HCT116 (cell line): Measurements from ENCODE around the gene ASB8. TPM values are rescaled to one million over a fixed set of nuclear protein-coding genes. Genes with fewer than 3 reads are reported as not detected.

Source experiments
- ATAC-seq: fragments of 200-7000 bp; cut with Tn5 transposase; 2 replicates; pipeline ENCODE4 v1.9.1; 2020; ENCODE audit warnings: mild to moderate bottlenecking, moderate library complexity
- BruUV-seq: library from RNA; stranded (reverse); fragments of 400-500 nt; replicated peaks from 2 replicates; lab custom pipeline; 2021; lab: Mats Ljungman, UMichigan
- CTCF ChIA-PET: fragments of 300-600 bp; sonication (Branson Sonifier 250); formaldehyde crosslinking; loops from one replicate; lab custom pipeline; 2021; ENCODE audit warnings: antibody characterized with exemption; lab: Charles Lee
- POLR2A ChIA-PET: fragments of 300-600, 350-600 bp; sonication (Branson Sonifier 250); formaldehyde crosslinking; loops from one replicate; lab custom pipeline; 2021; ENCODE audit warnings: antibody characterized with exemption; lab: Charles Lee
- RAD21 ChIA-PET, 2 experiments: fragments of 300-600 bp; sonication (Branson Sonifier 250); formaldehyde crosslinking; loops; one replicate each; lab custom pipeline; 2023; ENCODE audit warnings: low total read pairs in 2 of 2; ENCODE audit not compliant: uncharacterized antibody in 2 of 2, unreplicated experiment in 2 of 2, low non-redundant PET in 1 of 2; lab: Charles Lee
- DNase-seq: peaks from one replicate; pipeline ENCODE4 v3.0.0-alpha.2; 2010; ENCODE audit warnings: low read depth, low spot score
- H2AFZ ChIP-seq: fragments of 200-600 bp; shearing (Covaris generic), sonication (generic); 2 replicates; pipeline ENCODE4 v1.6.1; 2017; ENCODE audit warnings: low read depth, mixed run types, mixed read lengths, antibody characterized with exemption, low read length; ENCODE audit not compliant: poor library complexity, severe bottlenecking
- H3K27ac ChIP-seq: 2 replicates; pipeline ENCODE4 v1.5.1; 2012; ENCODE audit warnings: low read depth, low read length
- H3K27me3 ChIP-seq: fragments of 200-600 bp; sonication (generic); 2 replicates; pipeline ENCODE4 v1.6.1; 2016; ENCODE audit warnings: mixed run types, low read length, mixed read lengths; ENCODE audit not compliant: insufficient read depth
- H3K36me3 ChIP-seq, 2 experiments: fragments of 200-500 bp in 1 of 2; fragments of 200-600 bp in 1 of 2; sonication (Bioruptor generic) in 1 of 2; sonication (generic) in 1 of 2; 2 replicates each; pipeline versions ENCODE4 v1.5.1 to v1.6.1; 2014 to 2016; ENCODE audit warnings: low read length in 2 of 2, inconsistent platforms in 1 of 2, mixed read lengths in 1 of 2, mixed run types in 1 of 2; ENCODE audit not compliant: insufficient read depth in 2 of 2, control insufficient read depth in 1 of 2
- H3K4me1 ChIP-seq, 2 experiments: fragments of 200-600 bp in 1 of 2; sonication (generic) in 1 of 2; 2 replicates each; pipeline versions ENCODE4 v1.5.1 to v1.6.1; 2012 to 2017; ENCODE audit warnings: low read length in 2 of 2, inconsistent platforms in 1 of 2, mild to moderate bottlenecking in 1 of 2, mixed read lengths in 1 of 2, mixed run types in 1 of 2, moderate library complexity in 1 of 2; ENCODE audit not compliant: insufficient read depth in 2 of 2, control insufficient read depth in 1 of 2
- H3K4me2 ChIP-seq: fragments of 200-600 bp; sonication (generic); 2 replicates; pipeline ENCODE4 v1.6.1; 2017; ENCODE audit warnings: mixed run types, low read length, mixed read lengths
- H3K4me3 ChIP-seq, 2 experiments: fragments of 200-600 bp in 1 of 2; sonication (generic) in 1 of 2; replicated peaks in 1 of 2; 2 replicates each; pipeline ENCODE4 v1.5.1; 2011 to 2016; ENCODE audit warnings: low read length in 2 of 2, control low read depth in 1 of 2, low read depth in 1 of 2, mild to moderate bottlenecking in 1 of 2, mixed read lengths in 1 of 2, mixed run types in 1 of 2
- H3K79me2 ChIP-seq: fragments of 200-600 bp; sonication (generic); 2 replicates; pipeline ENCODE4 v1.6.1; 2017; ENCODE audit warnings: mild to moderate bottlenecking, mixed run types, low read length, moderate library complexity, mixed read lengths; ENCODE audit not compliant: insufficient read depth
- H3K9ac ChIP-seq: fragments of 200-600 bp; sonication (generic); 2 replicates; pipeline ENCODE4 v1.6.1; 2016; ENCODE audit warnings: low read length, mixed read lengths
- H3K9me2 ChIP-seq: fragments of 200-600 bp; sonication (generic), shearing (Covaris generic); 2 replicates; pipeline ENCODE4 v1.6.1; 2017; ENCODE audit warnings: mixed run types, mild to moderate bottlenecking, moderate library complexity; ENCODE audit not compliant: insufficient read depth
- H3K9me3 ChIP-seq, 2 experiments: fragments of 200-500 bp in 1 of 2; fragments of 200-600 bp in 1 of 2; sonication (Bioruptor generic) in 1 of 2; sonication (generic) in 1 of 2; 2 replicates each; pipeline ENCODE4 v1.6.1; 2014 to 2017; ENCODE audit warnings: low read length in 2 of 2, mixed read lengths in 2 of 2, inconsistent platforms in 1 of 2, low read depth in 1 of 2, mild to moderate bottlenecking in 1 of 2, mixed run types in 1 of 2, moderate library complexity in 1 of 2; ENCODE audit not compliant: control insufficient read depth in 1 of 2, insufficient read depth in 1 of 2
- H4K20me1 ChIP-seq: fragments of 200-600 bp; sonication (generic), shearing (Covaris generic); 2 replicates; pipeline ENCODE4 v1.6.1; 2017; ENCODE audit warnings: mixed run types, mild to moderate bottlenecking, moderate library complexity; ENCODE audit not compliant: insufficient read depth
- ATF3 ChIP-seq: IDR thresholded peaks from 2 replicates; pipeline ENCODE4 v1.6.1; 2012
- CTCF ChIP-seq, 3 experiments: fragments of 200-600 bp in 1 of 3; sonication (generic) in 1 of 3; IDR thresholded peaks in 2 of 3; conservative IDR thresholded peaks in 1 of 3; 2 replicates each; pipeline ENCODE4 v1.5.1; 2012 to 2017; ENCODE audit warnings: low read depth in 2 of 3, low read length in 2 of 3, antibody characterized with exemption in 1 of 3, borderline replicate concordance in 1 of 3, control low read depth in 1 of 3, mild to moderate bottlenecking in 1 of 3, mixed read lengths in 1 of 3, mixed run types in 1 of 3, moderate library complexity in 1 of 3; ENCODE audit not compliant: insufficient read depth in 1 of 3
- FOSL1 ChIP-seq: IDR thresholded peaks from 2 replicates; pipeline ENCODE4 v1.6.1; 2012; ENCODE audit warnings: low read depth
- JUND ChIP-seq: IDR thresholded peaks from 2 replicates; pipeline ENCODE4 v1.6.1; 2012
- MAX ChIP-seq: IDR thresholded peaks from 2 replicates; pipeline ENCODE4 v1.6.1; 2012
- POLR2AphosphoS5 ChIP-seq: IDR thresholded peaks from 2 replicates; pipeline ENCODE4 v1.6.1; 2011; ENCODE audit warnings: mild to moderate bottlenecking, low read depth, low read length, moderate library complexity
- REST ChIP-seq: IDR thresholded peaks from 2 replicates; pipeline ENCODE4 v1.6.1; 2012; ENCODE audit warnings: low read depth
- SIN3A ChIP-seq: IDR thresholded peaks from 2 replicates; pipeline ENCODE4 v1.6.1; 2012; ENCODE audit warnings: low read depth
- intact Hi-C: fragments of 100-400 bp; cut with micrococcal nuclease; formaldehyde crosslinking; loops from 2 replicates; pipeline ENCODE4 v1.10.0; 2022
- total RNA-seq: library from RNA; stranded (reverse); gene quantifications from one replicate; pipeline ENCODE4 v1.2.1, GENCODE V29; 2021; ENCODE audit not compliant: unreplicated experiment

ASB8 gene
- total RNA-seq, 1 experiment from 2014 or later, result 14.0 TPM

- peak overlapping the region; percentile 53 for H2AFZ ChIP-seq
- H3K27me3 ChIP-seq, result no peaks in the 10 kb centered on the region
- no peaks in the 10 kb centered on the region for H3K36me3 ChIP-seq
- DNase-seq (no peak), ATAC-seq (peak; percentile 35)
- 0 out of 2 replicates have a peak, but pooled peaks cover 4% of the 10 kb centered on the region for H3K79me2 ChIP-seq
- H3K4me3 ChIP-seq, result peak overlapping the region; percentile 83 to 98
- no peaks in the 10 kb centered on the region for H4K20me1 ChIP-seq
- no peaks in the 10 kb centered on the region for H3K9me3 ChIP-seq
- BruUV-seq, result no TSS peak
- intact Hi-C loops, result loop anchor here (5.0 kb wide), 1 partner anchor 51 kb away; the partner anchor contains the start of gene SENP1
- H3K4me2 ChIP-seq, result peak overlapping the region; percentile 83
- ChIA-PET POLR2A (interaction anchor here (1.1 kb wide), 3 partner anchors 22 to 253 kb away, joined by 3 to 4 read pairs (median 4); partner anchors contain the start of gene VDR), RAD21 (interaction anchor here in 1 of 2 experiments (1.0 kb wide), 1 partner anchor 319 kb away, joined by 3 read pairs; no protein-coding TSS in a partner anchor), CTCF (interaction anchor here (0.8 to 1.4 kb wide), 11 partner anchors 8 to 638 kb away, joined by 3 to 6 read pairs (median 4); partner anchors contain the start of gene VDR)
- peaks cover 8% of the 10 kb centered on the region in 2 experiments for H3K4me1 ChIP-seq
- TF ChIP-seq SIN3A (no peak; the same call in 1 of the 2 replicates), CTCF (IDR thresholded peaks at IDR 0.05 in 2 of 3, conservative IDR thresholded peaks at IDR 0.05 in 1 of 3; ENCODE audit: borderline replicate concordance in 1 of 3, insufficient read depth in 1 of 3, low read depth in 2 of 3, low read length in 2 of 3) (0 out of 6 replicates have a peak, but pooled peaks of 1 of the 3 experiments have one; percentile 3), JUND (no peak)
- no peaks in the 10 kb centered on the region for H3K9me2 ChIP-seq
- H3K27ac ChIP-seq, result peak overlapping the region; percentile 36
- H3K9ac ChIP-seq, result peak overlapping the region; percentile 64
These were observed 615 bp upstream of the ASB8 start for GRCh38 chr12:48157889-48158370.

- Histone ChIP-seq H3K27ac (peak overlapping the region; percentile 1; the same call in 1 of the 2 replicates), H3K27me3 (no peaks in the 10 kb centered on the region), H3K79me2 (0 out of 2 replicates have a peak, but pooled peaks cover 4% of the 10 kb centered on the region), H3K4me1 (peaks cover 8% of the 10 kb centered on the region in 2 experiments), H3K9me2 (no peaks in the 10 kb centered on the region), H4K20me1 (no peaks in the 10 kb centered on the region), H3K4me2 (peak overlapping the region; percentile 83), H3K9ac (peak overlapping the region; percentile 64), H3K36me3 (no peaks in the 10 kb centered on the region), H3K9me3 (no peaks in the 10 kb centered on the region), H2AFZ (no peak overlapping the region), H3K4me3 (peak overlapping the region; percentile 83 to 98)
- BruUV-seq, result no TSS peak
- ATAC-seq (no peak), DNase-seq (no peak)
- TF ChIP-seq POLR2AphosphoS5 (no peak), REST (no peak), FOSL1 (no peak), MAX (no peak), ATF3 (no peak)
- CTCF ChIA-PET, result no interaction called here
- intact Hi-C loops, result loop anchor here (5.0 kb wide), 1 partner anchor 49 kb away; the partner anchor contains the start of gene SENP1
- POLR2A ChIA-PET, result interaction anchor here (1.1 kb wide), 1 partner anchor 252 kb away, joined by 4 read pairs; the partner anchor contains the start of gene VDR
- RAD21 ChIA-PET, result no interaction called here
These were observed 680 bp downstream of the ASB8 start for GRCh38 chr12:48156652-48157017.
